IPS-NIHi7 (cell line): Measurements from ENCODE around the gene HMGXB3.
"Not testable (repeated sequence)": the region's sequence is repeated elsewhere in the genome, so short reads cannot be mapped to it uniquely, and the experiment has no call there.

Source experiments
- DNase-seq: peaks from one replicate; pipeline ENCODE4 v3.0.0; 2012; ENCODE audit warnings: mixed read lengths; ENCODE audit errors: extremely low spot score

HMGXB3 gene

GRCh38 chr5:150020249-150020648 is 19.7 kb downstream of the HMGXB3 start:
- DNase-seq: no peak

GRCh38 chr5:150021491-150022157 is 21.1 kb downstream of the HMGXB3 start:
- DNase-seq: peak; percentile 42

GRCh38 chr5:150022158-150022531 is 21.6 kb downstream of the HMGXB3 start:
- no peak for DNase-seq

- DNase-seq: no peak
Measured at GRCh38 chr5:150022681-150023080, 22.1 kb downstream of the HMGXB3 start.

GRCh38 chr5:150023136-150023535 is 22.6 kb downstream of the HMGXB3 start:
- no peak for DNase-seq

- no peak for DNase-seq
Measured at GRCh38 chr5:150024346-150024984, 23.9 kb downstream of the HMGXB3 start.

GRCh38 chr5:150026682-150027172 is 26.2 kb downstream of the HMGXB3 start:
- no peak for DNase-seq

- DNase-seq: not testable (repeated sequence)
Measured at GRCh38 chr5:150028047-150028446, 27.5 kb downstream of the HMGXB3 start.

GRCh38 chr5:150033334-150033733 is 32.8 kb downstream of the HMGXB3 start:
- DNase-seq: no peak

GRCh38 chr5:150034662-150035061 is 34.1 kb downstream of the HMGXB3 start:
- no peak for DNase-seq

GRCh38 chr5:150035139-150035895 is 34.8 kb downstream of the HMGXB3 start:
- no peak for DNase-seq

- DNase-seq: no peak
Measured at GRCh38 chr5:150036513-150036912, 36.0 kb downstream of the HMGXB3 start.

- DNase-seq: no peak
Measured at GRCh38 chr5:150038547-150038946, 38.0 kb downstream of the HMGXB3 start.

GRCh38 chr5:150042459-150042858 is 41.9 kb downstream of the HMGXB3 start:
- DNase-seq: no peak

- DNase-seq: no peak
Measured at GRCh38 chr5:150043657-150044328, 43.3 kb downstream of the HMGXB3 start.

GRCh38 chr5:150044329-150044681 is 43.8 kb downstream of the HMGXB3 start:
- DNase-seq: no peak

- no peak for DNase-seq
Measured at GRCh38 chr5:150044712-150045111, 44.2 kb downstream of the HMGXB3 start.

GRCh38 chr5:150045549-150045948 is 45.0 kb downstream of the HMGXB3 start:
- peak; percentile 45 for DNase-seq

GRCh38 chr5:150046031-150046430 is 45.5 kb downstream of the HMGXB3 start:
- DNase-seq: no peak

GRCh38 chr5:150050172-150050811 is 49.8 kb downstream of the HMGXB3 start:
- not testable (repeated sequence) for DNase-seq

GRCh38 chr5:150051657-150052195 is 51.2 kb downstream of the HMGXB3 start:
- DNase-seq: no peak
